MM.1S (cell line): ENCODE measurements around the gene PRIM1.
"Not testable (repeated sequence)": the region's sequence is repeated elsewhere in the genome, so short reads cannot be mapped to it uniquely, and the experiment has no call there.

Experiments used
- DNase-seq: peaks from one replicate; pipeline ENCODE4 v3.0.0-alpha.2; 2015
- H2AFZ ChIP-seq: fragments of 300-600 bp; sonication (generic); 2 replicates; pipeline ENCODE4 v1.6.0; 2016; ENCODE audit warnings: antibody characterized with exemption, low read length
- H3F3A ChIP-seq: fragments of 300-600 bp; sonication (generic); 2 replicates; pipeline ENCODE4 v1.6.1; 2016; ENCODE audit warnings: mild to moderate bottlenecking, antibody characterized with exemption, low read length, moderate library complexity, mixed read lengths; ENCODE audit not compliant: insufficient read depth
- H3K27ac ChIP-seq: fragments of 300-600 bp; sonication (generic); 2 replicates; pipeline ENCODE4 v1.5.1; 2016; ENCODE audit warnings: mild to moderate bottlenecking, low read length
- H3K27me3 ChIP-seq: fragments of 300-600 bp; sonication (generic); replicated peaks from 2 replicates; pipeline ENCODE4 v1.6.0; 2016; ENCODE audit warnings: low read length; ENCODE audit not compliant: insufficient read depth
- H3K36me3 ChIP-seq: fragments of 300-600 bp; sonication (generic); replicated peaks from 2 replicates; pipeline ENCODE4 v1.6.1; 2016; ENCODE audit warnings: mild to moderate bottlenecking, low read length, mixed read lengths; ENCODE audit not compliant: insufficient read depth
- H3K4me1 ChIP-seq: fragments of 300-600 bp; sonication (generic); 2 replicates; pipeline ENCODE4 v1.6.1; 2016; ENCODE audit warnings: low read length, mixed read lengths
- H3K4me2 ChIP-seq: fragments of 300-600 bp; sonication (generic); 2 replicates; pipeline ENCODE4 v1.6.0; 2016; ENCODE audit warnings: low read depth, low read length
- H3K4me3 ChIP-seq: fragments of 300-600 bp; sonication (generic); 2 replicates; pipeline ENCODE4 v1.5.1; 2016; ENCODE audit warnings: low read length, mixed read lengths
- H3K79me2 ChIP-seq: fragments of 300-600 bp; sonication (generic); 2 replicates; pipeline ENCODE4 v1.6.1; 2016; ENCODE audit warnings: mixed run types, low read length, mixed read lengths
- H3K9ac ChIP-seq: fragments of 300-600 bp; sonication (generic); 2 replicates; pipeline ENCODE4 v1.6.1; 2016; ENCODE audit warnings: low read length, mixed read lengths
- H3K9me2 ChIP-seq: fragments of 300-600 bp; sonication (generic); replicated peaks from 2 replicates; pipeline ENCODE4 v1.6.1; 2016; ENCODE audit warnings: mild to moderate bottlenecking, low read length, mixed read lengths; ENCODE audit not compliant: insufficient read depth
- H3K9me3 ChIP-seq: fragments of 300-600 bp; sonication (generic); replicated peaks from 2 replicates; pipeline ENCODE4 v1.6.1; 2016; ENCODE audit warnings: mild to moderate bottlenecking, low read length, mixed read lengths; ENCODE audit not compliant: insufficient read depth
- H4K20me1 ChIP-seq: fragments of 300-600 bp; sonication (generic); 2 replicates; pipeline ENCODE4 v1.6.1; 2016; ENCODE audit warnings: mild to moderate bottlenecking, low read length, moderate library complexity, mixed read lengths; ENCODE audit not compliant: insufficient read depth
- EZH2 ChIP-seq: fragments of 300-600 bp; sonication (generic); optimal IDR thresholded peaks from 2 replicates; pipeline ENCODE3; 2017; ENCODE audit warnings: low read depth, mild to moderate bottlenecking, antibody characterized with exemption, low read length, mixed read lengths
- EZH2phosphoT487 ChIP-seq: fragments of 300-600 bp; sonication (generic); IDR thresholded peaks from 2 replicates; pipeline ENCODE4 v1.6.1; 2018; ENCODE audit warnings: antibody characterized with exemption, low read length
- TF ChIP-seq, protein P1 (sequence below): fragments of 300-600 bp; sonication (generic); IDR thresholded peaks from 2 replicates; pipeline ENCODE4 v1.5.1; 2016; ENCODE audit warnings: antibody characterized with exemption, low read length, mixed read lengths

Gene PRIM1

DNA sequence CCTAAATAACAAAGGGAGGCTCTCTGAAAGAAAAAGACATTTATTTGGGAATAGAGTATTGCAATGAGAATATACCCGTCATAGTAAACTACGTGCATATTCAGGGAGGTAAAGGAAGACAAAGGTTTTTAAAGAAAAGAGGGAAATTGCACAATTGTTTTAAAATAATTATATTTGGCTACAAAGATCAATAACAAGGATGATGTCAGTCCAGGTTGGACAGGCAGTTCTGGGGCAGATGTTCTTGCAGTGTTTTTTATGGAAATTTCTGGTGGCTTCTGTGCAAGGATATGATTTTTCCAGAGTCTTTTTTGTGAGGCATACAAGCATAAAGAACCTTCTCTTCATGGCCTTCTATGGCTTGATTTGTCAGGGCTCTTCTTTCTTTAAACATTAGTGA, 40.6 kb upstream of the PRIM1 start:
- DNase-seq, result no peak
- H3K9me3 ChIP-seq, result no peaks in the 10 kb centered on the region
- H3K9me2 ChIP-seq, result no peaks in the 10 kb centered on the region
- no peak overlapping the region for H3K9ac ChIP-seq
- no peak overlapping the region for H2AFZ ChIP-seq
- no peak overlapping the region for H3K4me3 ChIP-seq
- H3K4me2 ChIP-seq, result no peak overlapping the region
- H3K36me3 ChIP-seq, result no peaks in the 10 kb centered on the region
- no peaks in the 10 kb centered on the region for H3K79me2 ChIP-seq
- no peaks in the 10 kb centered on the region for H3F3A ChIP-seq
- H3K27me3 ChIP-seq, result no peaks in the 10 kb centered on the region
- H3K27ac ChIP-seq, result no peak overlapping the region
- TF ChIP-seq, protein P1, sequence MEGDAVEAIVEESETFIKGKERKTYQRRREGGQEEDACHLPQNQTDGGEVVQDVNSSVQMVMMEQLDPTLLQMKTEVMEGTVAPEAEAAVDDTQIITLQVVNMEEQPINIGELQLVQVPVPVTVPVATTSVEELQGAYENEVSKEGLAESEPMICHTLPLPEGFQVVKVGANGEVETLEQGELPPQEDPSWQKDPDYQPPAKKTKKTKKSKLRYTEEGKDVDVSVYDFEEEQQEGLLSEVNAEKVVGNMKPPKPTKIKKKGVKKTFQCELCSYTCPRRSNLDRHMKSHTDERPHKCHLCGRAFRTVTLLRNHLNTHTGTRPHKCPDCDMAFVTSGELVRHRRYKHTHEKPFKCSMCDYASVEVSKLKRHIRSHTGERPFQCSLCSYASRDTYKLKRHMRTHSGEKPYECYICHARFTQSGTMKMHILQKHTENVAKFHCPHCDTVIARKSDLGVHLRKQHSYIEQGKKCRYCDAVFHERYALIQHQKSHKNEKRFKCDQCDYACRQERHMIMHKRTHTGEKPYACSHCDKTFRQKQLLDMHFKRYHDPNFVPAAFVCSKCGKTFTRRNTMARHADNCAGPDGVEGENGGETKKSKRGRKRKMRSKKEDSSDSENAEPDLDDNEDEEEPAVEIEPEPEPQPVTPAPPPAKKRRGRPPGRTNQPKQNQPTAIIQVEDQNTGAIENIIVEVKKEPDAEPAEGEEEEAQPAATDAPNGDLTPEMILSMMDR, result no peak
- TF ChIP-seq EZH2 (no peak), EZH2phosphoT487 (no peak)
- no peaks in the 10 kb centered on the region for H3K4me1 ChIP-seq
- H4K20me1 ChIP-seq, result no peaks in the 10 kb centered on the region

DNA sequence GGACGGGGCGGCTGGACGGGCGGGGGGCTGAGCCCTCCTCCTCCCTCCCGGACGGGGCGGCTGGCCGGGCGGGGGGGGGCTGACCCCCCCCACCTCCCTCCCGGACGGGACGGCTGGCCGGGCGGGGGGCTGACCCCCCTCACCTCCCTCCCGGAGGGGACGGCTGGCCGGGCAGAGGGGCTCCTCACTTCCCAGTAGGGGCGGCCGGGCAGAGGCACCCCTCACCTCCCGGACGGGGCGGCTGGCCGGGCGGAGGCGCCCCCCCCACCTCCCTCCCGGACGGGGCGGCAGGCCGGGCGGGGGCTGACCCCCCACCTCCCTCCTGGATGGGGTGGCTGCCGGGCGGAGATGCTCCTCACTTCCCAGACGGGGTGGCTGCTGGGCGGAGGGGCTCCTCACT, 37.3 kb upstream of the PRIM1 start:
- not testable (repeated sequence) for DNase-seq, H3K9me2 ChIP-seq, H3K4me1 ChIP-seq, H3F3A ChIP-seq, H3K9ac ChIP-seq, H3K27me3 ChIP-seq, H3K36me3 ChIP-seq, H3K4me2 ChIP-seq, H3K4me3 ChIP-seq, H3K79me2 ChIP-seq, H2AFZ ChIP-seq, H3K27ac ChIP-seq, H3K9me3 ChIP-seq, H4K20me1 ChIP-seq

DNA sequence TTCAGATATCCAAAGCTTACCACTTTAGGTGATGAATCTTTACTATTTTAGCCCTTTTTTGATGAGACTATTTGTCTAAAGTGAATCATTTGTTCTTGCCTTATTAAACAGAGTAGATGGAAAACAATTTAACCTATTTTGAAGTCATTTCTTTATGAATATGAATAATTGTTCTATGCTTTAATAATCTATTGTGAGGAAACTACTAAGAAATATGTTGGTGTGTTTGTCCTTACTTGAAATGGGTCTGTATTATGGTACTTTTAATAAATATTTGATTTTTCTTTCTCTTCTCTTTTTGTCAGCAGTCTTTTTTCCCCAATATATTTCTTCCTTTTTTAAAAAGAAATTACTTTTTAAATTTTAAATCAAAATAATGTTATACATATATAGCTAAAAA, 35.4 kb upstream of the PRIM1 start:
- no peaks in the 10 kb centered on the region for H3K79me2 ChIP-seq
- no peak overlapping the region for H3K9ac ChIP-seq
- no peaks in the 10 kb centered on the region for H3K4me1 ChIP-seq
- no peak overlapping the region for H3K27ac ChIP-seq
- no peak overlapping the region for H3K4me2 ChIP-seq
- TF ChIP-seq EZH2 (no peak), EZH2phosphoT487 (no peak)
- TF ChIP-seq, protein P1, result no peak
- H3K36me3 ChIP-seq, result no peaks in the 10 kb centered on the region
- no peaks in the 10 kb centered on the region for H3K27me3 ChIP-seq
- H3K4me3 ChIP-seq, result no peak overlapping the region
- no peaks in the 10 kb centered on the region for H3K9me2 ChIP-seq
- H3K9me3 ChIP-seq, result no peaks in the 10 kb centered on the region
- DNase-seq, result no peak
- no peak overlapping the region for H2AFZ ChIP-seq
- no peaks in the 10 kb centered on the region for H4K20me1 ChIP-seq
- H3F3A ChIP-seq, result no peaks in the 10 kb centered on the region

DNA sequence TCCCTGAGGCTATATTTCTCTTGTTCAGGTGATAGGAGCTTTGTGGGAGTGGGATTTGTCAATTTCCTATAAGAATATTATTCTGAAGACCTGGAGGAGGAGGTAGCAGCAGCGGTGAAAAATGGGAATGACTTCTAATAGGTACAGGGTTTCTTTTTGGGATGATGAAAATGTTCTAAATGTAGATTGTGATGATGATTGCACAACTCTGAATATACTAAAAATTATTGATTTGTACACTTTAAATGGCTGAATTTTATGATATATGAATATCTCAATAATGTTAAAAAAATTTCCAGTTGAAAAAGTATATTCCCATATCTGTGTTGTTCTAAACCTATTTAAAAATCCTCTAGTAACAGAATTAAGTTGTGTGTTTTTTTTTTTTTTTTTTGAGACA, 33.8 kb upstream of the PRIM1 start:
- H3K4me2 ChIP-seq, result no peak overlapping the region
- H3K9me2 ChIP-seq, result no peaks in the 10 kb centered on the region
- no peak overlapping the region for H3K27ac ChIP-seq
- H3K4me1 ChIP-seq, result no peaks in the 10 kb centered on the region
- no peaks in the 10 kb centered on the region for H3K9me3 ChIP-seq
- no peak overlapping the region for H2AFZ ChIP-seq
- no peaks in the 10 kb centered on the region for H3F3A ChIP-seq
- no peak overlapping the region for H3K9ac ChIP-seq
- no peaks in the 10 kb centered on the region for H3K79me2 ChIP-seq
- H3K27me3 ChIP-seq, result no peaks in the 10 kb centered on the region
- DNase-seq, result no peak
- no peaks in the 10 kb centered on the region for H4K20me1 ChIP-seq
- no peak overlapping the region for H3K4me3 ChIP-seq
- H3K36me3 ChIP-seq, result no peaks in the 10 kb centered on the region
- TF ChIP-seq, protein P1, result no peak
- TF ChIP-seq EZH2phosphoT487, result no peak
